Measurements from ENCODE around the gene GJD3. TPM values are rescaled to one million over a fixed set of nuclear protein-coding genes. Genes with fewer than 3 reads are reported as not detected.
A peak's percentile ranks its signal among the peaks of the same experiment; 100 is the strongest.
"Not testable (repeated sequence)": the region's sequence is repeated elsewhere in the genome, so short reads cannot be mapped to it uniquely, and the experiment has no call there.

Gene GJD3
- total RNA-seq, 6 donors from 2014 or later, result 1.7 to 8.4 (median 4.5) TPM; not detected in 2

- H3K9me3 ChIP-seq, result no peaks in the 10 kb centered on the region
- ATAC-seq (ENCODE audit: low FRiP score in 2 of 2) (no peak), DNase-seq (no peak)
- no peak for TF ChIP-seq POLR2A (IDR thresholded peaks at IDR 0.05)
- TF ChIP-seq EP300 (IDR thresholded peaks at IDR 0.05), result no peak
- TF ChIP-seq, protein P1, sequence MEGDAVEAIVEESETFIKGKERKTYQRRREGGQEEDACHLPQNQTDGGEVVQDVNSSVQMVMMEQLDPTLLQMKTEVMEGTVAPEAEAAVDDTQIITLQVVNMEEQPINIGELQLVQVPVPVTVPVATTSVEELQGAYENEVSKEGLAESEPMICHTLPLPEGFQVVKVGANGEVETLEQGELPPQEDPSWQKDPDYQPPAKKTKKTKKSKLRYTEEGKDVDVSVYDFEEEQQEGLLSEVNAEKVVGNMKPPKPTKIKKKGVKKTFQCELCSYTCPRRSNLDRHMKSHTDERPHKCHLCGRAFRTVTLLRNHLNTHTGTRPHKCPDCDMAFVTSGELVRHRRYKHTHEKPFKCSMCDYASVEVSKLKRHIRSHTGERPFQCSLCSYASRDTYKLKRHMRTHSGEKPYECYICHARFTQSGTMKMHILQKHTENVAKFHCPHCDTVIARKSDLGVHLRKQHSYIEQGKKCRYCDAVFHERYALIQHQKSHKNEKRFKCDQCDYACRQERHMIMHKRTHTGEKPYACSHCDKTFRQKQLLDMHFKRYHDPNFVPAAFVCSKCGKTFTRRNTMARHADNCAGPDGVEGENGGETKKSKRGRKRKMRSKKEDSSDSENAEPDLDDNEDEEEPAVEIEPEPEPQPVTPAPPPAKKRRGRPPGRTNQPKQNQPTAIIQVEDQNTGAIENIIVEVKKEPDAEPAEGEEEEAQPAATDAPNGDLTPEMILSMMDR (IDR thresholded peaks at IDR 0.05), result no peak
- TF ChIP-seq POLR2AphosphoS5 (IDR thresholded peaks at IDR 0.05), result no peak
- no peak overlapping the region for H3K27ac ChIP-seq
- no peaks in the 10 kb centered on the region for H3K36me3 ChIP-seq
- WGBS, 2 donors, result 96% methylated on average over 7 of the region's 7 CpGs
- no peaks in the 10 kb centered on the region for H3K4me1 ChIP-seq
- H3K4me3 ChIP-seq, result no peak overlapping the region
- no peaks in the 10 kb centered on the region for H3K27me3 ChIP-seq
Measured at GRCh38 chr17:40369923-40370322, 5.4 kb upstream of the GJD3 start.

DNA sequence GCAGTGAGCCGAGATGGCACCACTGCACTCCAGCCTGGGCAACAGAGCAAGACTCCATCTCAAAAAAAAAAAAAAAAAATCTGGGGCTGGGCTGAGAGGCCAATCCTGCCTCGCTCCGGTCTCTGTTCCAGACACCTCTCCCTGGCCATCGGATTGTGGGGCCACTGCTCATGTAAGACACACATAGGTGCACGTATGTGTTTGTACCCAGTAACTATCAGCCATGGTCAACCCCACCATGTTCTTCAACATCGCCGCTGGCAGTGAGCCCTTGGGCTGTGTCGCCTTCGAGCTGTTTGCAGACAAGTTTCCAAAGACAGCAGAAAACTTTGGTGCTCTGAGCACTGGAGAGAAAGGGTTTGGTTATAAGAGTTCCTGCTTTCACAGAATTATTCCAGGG lies 3.2 kb upstream of the GJD3 start:
- not testable (repeated sequence) for DNase-seq; H3K27me3 ChIP-seq; ATAC-seq (ENCODE audit: low FRiP score in 2 of 2); H3K36me3 ChIP-seq; H3K4me3 ChIP-seq; H3K9me3 ChIP-seq; H3K27ac ChIP-seq
- H3K4me1 ChIP-seq, result peaks cover 8 to 18% (median 15%) of the 10 kb centered on the region in 4 donors
- WGBS, 2 donors, result 85 to 96% methylated on average over 5 to 9 of the region's 9 CpGs

- Histone ChIP-seq H3K9me3 (no peaks in the 10 kb centered on the region), H3K36me3 (no peaks in the 10 kb centered on the region), H3K27me3 (no peaks in the 10 kb centered on the region), H3K27ac (no peak overlapping the region), H3K4me1 (peaks cover 8 to 26% (median 19%) of the 10 kb centered on the region in 4 donors), H3K4me3 (no peak overlapping the region)
- DNase-seq (no peak), ATAC-seq (ENCODE audit: low FRiP score in 2 of 2) (no peak)
- TF ChIP-seq POLR2A (IDR thresholded peaks at IDR 0.05) (no peak), POLR2AphosphoS5 (IDR thresholded peaks at IDR 0.05) (no peak), EP300 (IDR thresholded peaks at IDR 0.05) (no peak)
- TF ChIP-seq, protein P1 (IDR thresholded peaks at IDR 0.05), result no peak
- 78 to 83% methylated on average over 4 to 17 of the region's 17 CpGs for WGBS, 2 donors
Measured at GRCh38 chr17:40366861-40367518, 2.5 kb upstream of the GJD3 start.

DNA sequence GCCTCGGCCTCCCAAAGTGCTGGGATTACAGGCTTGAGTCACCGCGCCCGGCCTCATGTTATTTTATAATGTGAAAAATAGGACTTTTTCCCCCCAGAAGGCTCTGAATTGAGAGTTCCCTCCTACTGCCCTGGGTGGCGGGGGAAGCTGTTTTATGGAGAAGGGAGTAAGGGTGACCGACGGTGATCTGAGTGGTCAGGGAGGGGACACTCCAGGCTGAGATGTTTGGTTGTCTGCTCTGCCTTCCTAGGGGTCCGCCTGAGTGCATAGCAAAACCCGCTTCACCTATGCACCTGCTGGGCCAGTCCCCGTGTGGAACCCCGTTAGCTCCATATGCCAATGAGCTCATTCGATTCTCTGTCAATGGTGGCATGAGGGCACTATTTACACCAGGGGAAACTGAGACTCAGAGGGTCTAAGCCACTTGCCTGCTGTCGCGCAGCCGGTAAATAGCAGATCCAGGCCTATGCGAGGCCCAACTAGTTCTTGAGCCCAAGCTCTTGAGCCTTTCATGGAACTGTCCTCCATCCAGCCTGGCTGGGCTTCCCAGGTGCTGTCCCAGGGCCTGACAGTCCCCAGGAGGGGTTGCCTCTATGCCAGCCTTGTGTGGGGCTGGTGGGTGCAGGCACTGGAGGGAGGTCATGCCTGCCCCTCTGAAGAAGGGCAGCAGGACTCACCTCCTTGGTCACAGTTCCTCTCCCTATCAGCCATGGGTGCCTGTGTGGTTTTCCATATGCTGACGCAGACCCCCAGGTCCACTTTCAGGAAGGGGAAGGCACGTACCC lies 1.7 kb upstream of the GJD3 start:
- H3K36me3 ChIP-seq, result no peaks in the 10 kb centered on the region
- ATAC-seq (ENCODE audit: low FRiP score in 2 of 2) (no peak), DNase-seq (no peak)
- TF ChIP-seq, protein P1 (IDR thresholded peaks at IDR 0.05), result no peak
- H3K4me1 ChIP-seq, result peaks cover 8 to 26% (median 19%) of the 10 kb centered on the region in 4 donors
- no peaks in the 10 kb centered on the region for H3K9me3 ChIP-seq
- WGBS, 2 donors, result 91 to 97% methylated on average over 10 to 18 of the region's 18 CpGs
- no peak overlapping the region for H3K4me3 ChIP-seq
- H3K27ac ChIP-seq, result no peak overlapping the region
- no peaks in the 10 kb centered on the region for H3K27me3 ChIP-seq

- TF ChIP-seq POLR2AphosphoS5 (IDR thresholded peaks at IDR 0.05) (no peak), EP300 (IDR thresholded peaks at IDR 0.05) (no peak), POLR2A (IDR thresholded peaks at IDR 0.05) (no peak)
- TF ChIP-seq, protein P1 (IDR thresholded peaks at IDR 0.05), result no peak
- H3K4me1 ChIP-seq, result peaks cover 8 to 26% (median 19%) of the 10 kb centered on the region in 4 donors
- WGBS, 2 donors, result 83 to 90% methylated on average over 8 to 9 of the region's 9 CpGs
- H3K9me3 ChIP-seq, result no peaks in the 10 kb centered on the region
- ATAC-seq (ENCODE audit: low FRiP score in 2 of 2) (no peak), DNase-seq (no peak)
- peak overlapping the region in 3 of 4 donors; percentile 47 to 76 (median 48) for H3K27ac ChIP-seq
- no peaks in the 10 kb centered on the region for H3K27me3 ChIP-seq
- H3K36me3 ChIP-seq, result no peaks in the 10 kb centered on the region
- H3K4me3 ChIP-seq, result peak overlapping the region in 2 of 4 donors; percentile 66 to 75
Measured at GRCh38 chr17:40364906-40365305, 369 bp upstream of the GJD3 start.
